SKM-1 (cell line): Measurements from ENCODE around the gene OAS1.
"Not testable (repeated sequence)": the region's sequence is repeated elsewhere in the genome, so short reads cannot be mapped to it uniquely, and the experiment has no call there.

Experiments
- DNase-seq: peaks from one replicate; lab custom pipeline; 2025; ENCODE audit not compliant: unreplicated experiment; lab: John Stamatoyannopoulos, UW

Gene OAS1

DNA sequence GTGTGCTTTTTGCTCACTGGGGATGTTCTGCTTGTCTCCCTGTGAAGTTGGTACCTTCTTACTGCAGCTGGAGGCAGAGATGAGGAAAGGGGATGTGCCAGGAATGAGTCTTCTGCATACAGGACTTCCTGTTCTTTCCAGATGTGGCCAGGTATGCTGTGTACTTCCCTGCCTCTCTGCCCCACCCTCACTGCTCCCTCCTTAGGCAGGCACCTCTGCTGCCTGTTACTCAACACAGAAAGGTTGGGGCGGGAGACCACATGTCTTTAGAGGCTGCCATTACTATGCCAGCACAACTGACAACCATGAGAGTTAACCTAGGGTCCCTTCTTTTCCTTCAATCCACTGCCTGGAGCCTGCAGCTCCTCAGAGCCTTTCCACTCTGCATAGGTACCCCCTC is 29.5 kb downstream of the OAS1 start:
- DNase-seq: no peak

- DNase-seq: no peak
These were observed 30.2 kb downstream of the OAS1 start for GRCh38 chr12:112936927-112937326.

DNA sequence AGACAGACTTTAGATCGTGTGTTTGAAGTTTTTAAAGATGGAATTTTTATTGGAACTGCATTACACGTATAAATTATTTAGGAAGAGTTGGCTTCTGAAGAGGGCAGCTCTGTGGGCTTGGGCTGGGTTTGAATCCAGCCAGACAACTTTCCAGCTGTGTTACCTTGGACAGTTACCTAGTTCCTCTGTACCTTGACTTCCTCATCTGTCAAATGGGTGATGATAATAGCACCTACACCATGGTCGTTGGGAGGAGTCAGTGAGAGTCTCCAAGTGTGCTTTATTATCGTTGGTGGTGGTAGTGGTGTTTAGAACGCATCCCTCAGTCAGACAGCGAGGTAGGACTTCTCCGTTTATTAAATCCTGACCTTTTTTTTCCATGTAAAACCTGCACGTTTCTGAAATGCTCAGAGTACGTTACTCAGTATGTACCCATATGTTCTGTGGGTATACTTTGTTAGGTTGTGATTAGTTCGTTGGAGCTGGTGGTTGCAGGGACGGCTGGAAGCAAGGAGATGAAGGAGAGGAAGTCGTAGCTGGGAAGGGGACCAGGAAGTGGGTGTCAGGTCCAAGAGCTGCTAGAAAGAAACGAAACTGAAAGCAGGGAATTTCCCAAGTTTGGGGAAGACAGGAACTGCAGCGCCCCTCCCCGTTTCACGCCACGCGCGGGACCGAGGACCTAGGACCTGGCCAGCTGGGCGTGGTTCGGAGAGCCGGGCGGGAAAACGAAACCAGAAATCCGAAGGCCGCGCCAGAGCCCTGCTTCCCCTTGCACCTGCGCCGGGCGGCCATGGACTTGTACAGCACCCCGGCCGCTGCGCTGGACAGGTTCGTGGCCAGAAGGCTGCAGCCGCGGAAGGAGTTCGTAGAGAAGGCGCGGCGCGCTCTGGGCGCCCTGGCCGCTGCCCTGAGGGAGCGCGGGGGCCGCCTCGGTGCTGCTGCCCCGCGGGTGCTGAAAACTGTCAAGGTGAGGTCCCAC is 31.3 kb downstream of the OAS1 start, which contains the start of gene OAS3:
OAS3 (plus strand) TSS at position 734 of the 979 bp plus-strand sequence; CDS start at position 791, 57 bp downstream.
- no peak for DNase-seq

DNA sequence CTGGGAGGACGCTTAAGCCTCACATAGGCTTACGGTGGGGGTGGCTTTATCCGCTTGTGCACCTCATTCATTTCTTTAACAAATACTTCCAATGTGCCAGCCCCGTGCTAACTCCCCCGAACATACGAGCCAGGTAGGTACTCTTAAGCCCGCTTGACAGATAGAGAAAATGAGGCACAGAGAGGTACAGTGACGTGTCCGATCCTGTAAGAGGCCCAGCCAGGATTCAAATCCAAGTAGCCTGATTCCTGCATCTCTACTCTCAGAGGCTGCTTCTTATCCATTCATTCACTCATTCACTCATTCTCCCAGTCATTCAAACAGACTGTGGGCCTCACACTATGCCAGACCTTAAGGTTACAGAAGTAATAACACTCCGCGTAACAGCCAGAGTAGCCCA is 32.0 kb downstream of the OAS1 start:
- no peak for DNase-seq

DNA sequence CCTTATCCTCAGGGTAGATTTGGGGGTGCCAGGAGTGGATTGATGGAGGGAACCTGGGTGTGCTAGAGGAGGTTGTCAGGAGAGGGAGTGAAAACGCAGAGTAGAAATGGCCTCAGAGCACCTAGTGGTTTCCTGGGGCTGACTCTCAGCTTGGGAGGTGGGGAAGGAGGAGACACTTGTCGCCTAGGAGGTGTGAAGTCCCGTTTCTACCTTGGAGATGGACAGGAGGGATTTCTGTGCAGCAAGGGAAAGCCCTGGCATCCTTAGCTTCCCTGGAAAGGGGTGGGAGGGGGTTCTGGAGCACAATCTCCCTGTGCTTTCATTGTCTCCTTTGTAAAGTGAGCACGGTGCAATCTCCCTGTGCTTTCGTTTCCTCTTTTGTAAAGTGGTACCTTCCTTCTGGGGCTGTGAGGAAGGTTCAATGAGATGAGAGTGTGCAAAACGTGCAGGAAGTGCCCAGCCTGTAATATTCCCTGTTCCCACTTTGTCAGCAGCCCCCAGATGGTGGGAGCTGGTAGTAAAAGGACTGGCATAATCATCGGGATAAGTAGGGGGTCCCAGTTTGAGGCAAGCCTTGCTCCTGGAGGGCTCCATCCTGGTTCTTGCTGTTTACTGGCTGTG is 33.1 kb downstream of the OAS1 start:
- no peak for DNase-seq

DNA sequence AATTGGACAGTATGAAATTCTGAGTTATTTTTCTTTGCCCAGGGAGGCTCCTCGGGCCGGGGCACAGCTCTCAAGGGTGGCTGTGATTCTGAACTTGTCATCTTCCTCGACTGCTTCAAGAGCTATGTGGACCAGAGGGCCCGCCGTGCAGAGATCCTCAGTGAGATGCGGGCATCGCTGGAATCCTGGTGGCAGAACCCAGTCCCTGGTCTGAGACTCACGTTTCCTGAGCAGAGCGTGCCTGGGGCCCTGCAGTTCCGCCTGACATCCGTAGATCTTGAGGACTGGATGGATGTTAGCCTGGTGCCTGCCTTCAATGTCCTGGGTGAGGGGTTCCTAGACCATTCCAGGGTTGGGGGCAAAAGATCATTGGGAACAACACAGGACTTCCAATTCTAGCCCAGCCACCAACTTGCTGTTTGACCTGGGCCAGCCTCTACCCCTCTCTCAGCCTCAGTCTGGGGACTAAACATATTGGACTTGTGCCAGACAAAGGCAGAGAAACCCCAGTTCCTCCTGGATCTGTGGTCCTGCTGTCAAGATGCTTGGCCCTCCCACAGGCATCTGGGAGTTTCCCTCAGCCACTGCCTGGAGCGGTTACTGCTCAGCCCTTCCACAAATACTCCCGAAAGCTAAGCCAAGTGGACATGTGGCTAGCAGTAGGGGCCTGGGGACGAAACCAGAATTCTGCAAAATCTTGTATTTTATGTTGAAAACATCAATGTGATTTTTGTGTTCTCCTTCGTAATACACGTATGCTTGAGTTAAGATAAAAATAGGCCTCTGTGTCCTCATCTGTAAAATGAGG is 35.0 kb downstream of the OAS1 start:
- no peak for DNase-seq

DNA sequence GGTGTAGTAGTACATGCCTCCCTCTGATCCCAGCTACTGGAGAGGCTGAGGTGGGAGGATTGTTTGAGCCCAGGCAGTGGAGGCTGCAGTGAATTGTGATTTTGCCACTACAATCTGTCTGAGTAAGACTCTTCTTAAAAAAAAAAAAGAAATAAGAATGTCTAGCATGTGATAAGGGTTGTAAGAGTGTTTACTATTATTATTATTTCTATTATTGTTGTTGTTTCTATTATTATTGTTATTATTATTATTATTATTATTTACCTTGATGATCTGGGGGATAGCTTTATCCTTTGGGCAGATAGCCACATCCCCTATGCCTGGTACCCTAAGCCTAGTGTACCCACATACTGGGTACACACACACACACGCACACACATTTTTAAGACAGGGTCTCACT is 35.8 kb downstream of the OAS1 start:
- no peak for DNase-seq

DNA sequence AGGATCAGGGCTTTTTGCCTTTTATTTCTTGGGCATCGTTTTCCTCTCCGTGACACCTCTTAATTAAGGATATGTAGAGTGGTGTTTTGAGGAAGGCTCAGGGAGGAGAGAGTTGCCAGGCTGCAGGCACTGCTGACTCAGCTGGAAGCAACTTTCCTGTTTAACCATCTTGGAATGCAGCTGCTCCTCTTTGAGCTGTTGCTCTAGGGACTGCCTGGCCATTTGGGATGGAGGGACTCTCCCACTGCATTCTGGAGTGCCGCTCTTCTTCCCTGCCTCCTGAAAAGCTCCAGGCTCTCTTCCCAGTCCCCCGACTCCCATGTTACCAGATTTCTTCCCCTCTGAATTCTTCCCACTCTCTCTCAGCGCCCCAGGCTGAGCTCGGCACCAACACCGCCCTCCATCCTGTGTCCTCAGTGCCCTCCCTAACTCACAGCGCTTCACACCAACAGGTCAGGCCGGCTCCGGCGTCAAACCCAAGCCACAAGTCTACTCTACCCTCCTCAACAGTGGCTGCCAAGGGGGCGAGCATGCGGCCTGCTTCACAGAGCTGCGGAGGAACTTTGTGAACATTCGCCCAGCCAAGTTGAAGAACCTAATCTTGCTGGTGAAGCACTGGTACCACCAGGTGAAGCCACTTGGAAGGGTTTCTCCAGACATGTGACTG is 37.4 kb downstream of the OAS1 start:
- no peak for DNase-seq

- no peak for DNase-seq
These were observed 38.8 kb downstream of the OAS1 start for GRCh38 chr12:112945515-112945914.

GRCh38 chr12:112946236-112947000 is 39.7 kb downstream of the OAS1 start:
- DNase-seq: no peak

GRCh38 chr12:112947314-112947713 is 40.6 kb downstream of the OAS1 start:
- no peak for DNase-seq

- no peak for DNase-seq
These were observed 41.0 kb downstream of the OAS1 start for GRCh38 chr12:112947761-112948160.

- DNase-seq: no peak
These were observed 42.0 kb downstream of the OAS1 start for GRCh38 chr12:112948806-112949205.

- DNase-seq: no peak
These were observed 43.9 kb downstream of the OAS1 start for GRCh38 chr12:112950701-112951100.

DNA sequence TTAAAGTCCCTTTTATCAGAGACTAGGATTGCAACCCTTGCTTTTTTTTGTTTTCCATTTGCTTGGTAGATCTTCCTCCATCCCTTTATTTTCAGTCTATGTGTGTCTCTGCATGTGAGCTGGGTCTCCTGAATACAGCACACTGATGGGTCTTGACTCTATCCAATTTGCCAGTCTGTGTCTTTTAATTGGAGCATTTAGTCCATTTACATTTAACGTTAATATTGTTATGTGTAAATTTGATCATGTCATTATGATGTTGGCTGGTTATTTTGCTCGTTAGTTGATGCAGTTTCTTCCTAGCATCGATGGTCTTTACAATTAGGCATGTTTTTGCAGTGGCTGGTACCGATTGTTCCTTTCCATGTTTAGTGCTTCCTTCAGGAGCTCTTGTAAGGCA is 50.4 kb downstream of the OAS1 start:
- DNase-seq: not testable (repeated sequence)

DNA sequence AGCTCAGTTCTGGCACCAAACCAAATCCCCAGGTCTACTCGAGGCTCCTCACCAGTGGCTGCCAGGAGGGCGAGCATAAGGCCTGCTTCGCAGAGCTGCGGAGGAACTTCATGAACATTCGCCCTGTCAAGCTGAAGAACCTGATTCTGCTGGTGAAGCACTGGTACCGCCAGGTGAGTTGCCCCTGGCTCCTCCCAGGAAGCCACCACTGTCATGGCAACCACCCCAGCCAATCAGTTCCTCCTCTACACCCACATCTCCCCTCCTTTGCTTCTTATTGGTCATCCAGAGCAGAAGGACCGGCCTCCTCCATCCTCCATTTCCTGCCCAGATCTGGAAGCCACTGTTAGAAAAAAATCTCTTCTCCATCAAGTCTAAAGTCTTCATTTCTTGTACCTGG is 54.3 kb downstream of the OAS1 start:
- DNase-seq: no peak

DNA sequence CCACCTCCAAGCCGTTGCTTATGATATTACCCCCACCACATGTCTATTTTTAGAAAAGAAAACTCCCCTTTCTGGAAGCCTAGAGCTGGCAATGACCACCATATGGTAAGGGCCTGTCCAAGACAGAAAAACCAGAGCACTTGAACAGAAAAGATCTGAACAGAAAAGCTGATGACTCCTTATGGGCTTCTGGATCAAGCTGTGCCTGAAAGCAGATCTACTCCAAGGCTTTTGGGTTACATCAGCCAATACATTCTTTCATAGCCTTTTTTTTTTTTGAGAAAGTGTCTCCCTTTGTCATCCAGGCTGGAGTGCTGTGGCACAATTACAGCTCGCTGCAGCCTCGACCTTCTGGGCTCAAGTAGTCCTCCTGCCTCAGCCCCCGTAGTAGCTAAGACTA is 54.8 kb downstream of the OAS1 start:
- DNase-seq: no peak

- DNase-seq: no peak
These were observed 55.8 kb downstream of the OAS1 start for GRCh38 chr12:112962561-112962960.

DNA sequence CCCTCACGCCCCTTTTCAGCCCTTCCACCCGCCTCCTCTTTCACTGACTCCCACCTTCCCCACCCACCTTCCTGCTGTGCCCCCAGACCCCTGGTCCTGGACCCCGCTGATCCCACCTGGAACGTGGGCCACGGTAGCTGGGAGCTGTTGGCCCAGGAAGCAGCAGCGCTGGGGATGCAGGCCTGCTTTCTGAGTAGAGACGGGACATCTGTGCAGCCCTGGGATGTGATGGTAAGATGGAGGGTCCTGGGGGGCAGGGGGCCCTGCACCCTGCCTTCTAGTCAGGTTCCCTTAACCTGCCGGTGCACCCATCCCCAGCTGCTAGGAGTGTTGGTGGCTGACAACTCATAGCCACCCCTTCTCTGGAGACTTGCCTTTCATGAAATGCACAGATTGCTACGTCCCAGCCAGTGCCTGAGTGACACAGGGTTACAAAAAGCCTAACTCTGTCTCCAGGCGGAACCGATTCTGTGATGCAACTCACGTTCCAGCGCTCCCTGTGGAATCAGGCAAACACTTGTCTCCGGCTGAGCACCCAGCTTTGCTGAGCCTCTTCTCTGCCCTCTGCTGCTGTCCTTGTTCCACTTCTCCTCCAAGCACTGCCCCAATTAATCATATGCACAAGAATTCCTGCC is 56.6 kb downstream of the OAS1 start:
- no peak for DNase-seq
